ENCODE data around the gene MLPH. TPM values are rescaled to one million over a fixed set of nuclear protein-coding genes. Genes with fewer than 3 reads are reported as not detected.

MLPH gene
- total RNA-seq, 2 experiments from 2014 or later: not detected

- CTCF ChIA-PET: interaction anchor here (2.8 to 3.5 kb wide), 2 partner anchors 22 to 38 kb away, joined by 12 to 18 read pairs; no protein-coding TSS in a partner anchor
- H3K4me3 Mint-ChIP-seq: no peak overlapping the region
- H3K9me3 Mint-ChIP-seq: no peaks in the 10 kb centered on the region
- H3K27me3 Mint-ChIP-seq (ENCODE audit: low read depth): no peaks in the 10 kb centered on the region
- H3K27ac Mint-ChIP-seq: no peak overlapping the region
- intact Hi-C loops (cut with micrococcal nuclease): no loop called here
- H3K4me1 Mint-ChIP-seq (ENCODE audit: low read depth): no peaks in the 10 kb centered on the region
- DNase-seq: no peak
- H3K36me3 Mint-ChIP-seq (ENCODE audit: low read depth): no peaks in the 10 kb centered on the region
These were observed 47.3 kb downstream of the MLPH start for GRCh38 chr2:237534380-237534779.

- H3K9me3 Mint-ChIP-seq: no peaks in the 10 kb centered on the region
- H3K27me3 Mint-ChIP-seq (ENCODE audit: low read depth): no peaks in the 10 kb centered on the region
- CTCF ChIA-PET: interaction anchor here (0.6 to 2.8 kb wide), 2 partner anchors 36 to 100 kb away, joined by 3 to 12 read pairs; no protein-coding TSS in a partner anchor
- H3K4me1 Mint-ChIP-seq (ENCODE audit: low read depth): no peaks in the 10 kb centered on the region
- H3K36me3 Mint-ChIP-seq (ENCODE audit: low read depth): no peaks in the 10 kb centered on the region
- no peak overlapping the region for H3K4me3 Mint-ChIP-seq
- H3K27ac Mint-ChIP-seq: no peak overlapping the region
- no peak for DNase-seq
- intact Hi-C loops (cut with micrococcal nuclease): no loop called here
These were observed 48.5 kb downstream of the MLPH start for GRCh38 chr2:237535385-237536082.

- H3K27me3 Mint-ChIP-seq (ENCODE audit: low read depth): no peaks in the 10 kb centered on the region
- H3K9me3 Mint-ChIP-seq: no peaks in the 10 kb centered on the region
- CTCF ChIA-PET: interaction anchor here (0.6 to 2.8 kb wide), 2 partner anchors 36 to 100 kb away, joined by 3 to 12 read pairs; no protein-coding TSS in a partner anchor
- no peaks in the 10 kb centered on the region for H3K4me1 Mint-ChIP-seq (ENCODE audit: low read depth)
- DNase-seq: no peak
- no peak overlapping the region for H3K4me3 Mint-ChIP-seq
- H3K36me3 Mint-ChIP-seq (ENCODE audit: low read depth): no peaks in the 10 kb centered on the region
- no peak overlapping the region for H3K27ac Mint-ChIP-seq
- intact Hi-C loops (cut with micrococcal nuclease): no loop called here
These were observed 49.0 kb downstream of the MLPH start for GRCh38 chr2:237536083-237536415.

- Mint-ChIP-seq H3K27ac (no peak overlapping the region), H3K9me3 (no peaks in the 10 kb centered on the region), H3K27me3 (ENCODE audit: low read depth) (no peaks in the 10 kb centered on the region), H3K4me1 (ENCODE audit: low read depth) (no peaks in the 10 kb centered on the region), H3K36me3 (ENCODE audit: low read depth) (no peaks in the 10 kb centered on the region), H3K4me3 (no peak overlapping the region)
- intact Hi-C loops (cut with micrococcal nuclease): no loop called here
- CTCF ChIA-PET: no interaction called here
- no peak for DNase-seq
These were observed 49.6 kb downstream of the MLPH start for GRCh38 chr2:237536617-237537016.

GRCh38 chr2:237538001-237538720, 51.1 kb downstream of the MLPH start:
- H3K36me3 Mint-ChIP-seq (ENCODE audit: low read depth): no peaks in the 10 kb centered on the region

GRCh38 chr2:237538901-237539300, 51.9 kb downstream of the MLPH start:
- no peak overlapping the region for H3K4me3 Mint-ChIP-seq
- H3K9me3 Mint-ChIP-seq: no peaks in the 10 kb centered on the region
- no peak for DNase-seq
- no peaks in the 10 kb centered on the region for H3K36me3 Mint-ChIP-seq (ENCODE audit: low read depth)
- no peaks in the 10 kb centered on the region for H3K27me3 Mint-ChIP-seq (ENCODE audit: low read depth)
- intact Hi-C loops (cut with micrococcal nuclease): no loop called here
- H3K4me1 Mint-ChIP-seq (ENCODE audit: low read depth): no peaks in the 10 kb centered on the region
- CTCF ChIA-PET: interaction anchor here (1.9 kb wide), 1 partner anchor 34 kb away, joined by 5 read pairs; no protein-coding TSS in a partner anchor
- no peak overlapping the region for H3K27ac Mint-ChIP-seq

More at GRCh38 chr2:237538001-237538720, 51.1 kb downstream of the MLPH start:
- DNase-seq: no peak
- H3K27ac Mint-ChIP-seq: no peak overlapping the region
- CTCF ChIA-PET: interaction anchor here (0.7 kb wide), 1 partner anchor 158 kb away, joined by 3 read pairs; no protein-coding TSS in a partner anchor
- H3K4me3 Mint-ChIP-seq: no peak overlapping the region
- H3K27me3 Mint-ChIP-seq (ENCODE audit: low read depth): no peaks in the 10 kb centered on the region
- intact Hi-C loops (cut with micrococcal nuclease): no loop called here
- no peaks in the 10 kb centered on the region for H3K4me1 Mint-ChIP-seq (ENCODE audit: low read depth)
- H3K9me3 Mint-ChIP-seq: no peaks in the 10 kb centered on the region

DNA sequence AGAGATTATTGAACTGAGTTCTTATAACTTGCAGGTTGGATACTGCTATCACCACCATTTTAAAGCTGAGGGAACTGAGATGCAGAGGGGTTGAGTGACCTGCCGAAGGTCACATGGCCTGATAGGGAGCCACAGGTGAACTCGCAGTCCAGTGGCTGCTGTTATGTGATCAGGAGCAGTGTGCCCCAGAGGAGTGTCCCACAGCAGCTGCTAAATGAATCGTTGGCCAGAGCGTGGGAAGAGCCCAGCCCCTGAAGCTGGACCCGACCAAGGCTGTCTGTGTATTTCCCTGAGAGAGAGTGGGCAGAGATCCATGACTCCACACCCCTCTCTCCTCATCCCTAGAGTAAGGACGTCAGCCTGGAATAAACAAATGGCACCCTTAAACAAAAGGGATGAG, 52.6 kb downstream of the MLPH start:
- CTCF ChIA-PET: interaction anchor here (1.3 to 1.9 kb wide), 2 partner anchors 28 to 33 kb away, joined by 5 read pairs; no protein-coding TSS in a partner anchor
- no peak overlapping the region for H3K4me3 Mint-ChIP-seq
- DNase-seq: no peak
- H3K9me3 Mint-ChIP-seq: no peaks in the 10 kb centered on the region
- no peak overlapping the region for H3K27ac Mint-ChIP-seq
- H3K4me1 Mint-ChIP-seq (ENCODE audit: low read depth): no peaks in the 10 kb centered on the region
- intact Hi-C loops (cut with micrococcal nuclease): no loop called here
- H3K27me3 Mint-ChIP-seq (ENCODE audit: low read depth): no peaks in the 10 kb centered on the region
- H3K36me3 Mint-ChIP-seq (ENCODE audit: low read depth): no peaks in the 10 kb centered on the region

- no peaks in the 10 kb centered on the region for H3K27me3 Mint-ChIP-seq (ENCODE audit: low read depth)
- no peak overlapping the region for H3K27ac Mint-ChIP-seq
- no peak for DNase-seq
- no peaks in the 10 kb centered on the region for H3K4me1 Mint-ChIP-seq (ENCODE audit: low read depth)
- H3K4me3 Mint-ChIP-seq: no peak overlapping the region
- intact Hi-C loops (cut with micrococcal nuclease): no loop called here
- H3K36me3 Mint-ChIP-seq (ENCODE audit: low read depth): no peaks in the 10 kb centered on the region
- CTCF ChIA-PET: interaction anchor here (1.3 to 1.9 kb wide), 2 partner anchors 28 to 32 kb away, joined by 5 read pairs; no protein-coding TSS in a partner anchor
- H3K9me3 Mint-ChIP-seq: no peaks in the 10 kb centered on the region
These were observed 53.2 kb downstream of the MLPH start for GRCh38 chr2:237540223-237540775.

GRCh38 chr2:237540823-237541222, 53.8 kb downstream of the MLPH start:
- H3K27me3 Mint-ChIP-seq (ENCODE audit: low read depth): no peaks in the 10 kb centered on the region
- H3K27ac Mint-ChIP-seq: no peak overlapping the region
- CTCF ChIA-PET: interaction anchor here (1.3 to 1.9 kb wide), 2 partner anchors 29 to 32 kb away, joined by 5 read pairs; no protein-coding TSS in a partner anchor
- no peak for DNase-seq
- no peaks in the 10 kb centered on the region for H3K9me3 Mint-ChIP-seq
- no peaks in the 10 kb centered on the region for H3K36me3 Mint-ChIP-seq (ENCODE audit: low read depth)
- no peak overlapping the region for H3K4me3 Mint-ChIP-seq
- no peaks in the 10 kb centered on the region for H3K4me1 Mint-ChIP-seq (ENCODE audit: low read depth)
- intact Hi-C loops (cut with micrococcal nuclease): no loop called here

DNA sequence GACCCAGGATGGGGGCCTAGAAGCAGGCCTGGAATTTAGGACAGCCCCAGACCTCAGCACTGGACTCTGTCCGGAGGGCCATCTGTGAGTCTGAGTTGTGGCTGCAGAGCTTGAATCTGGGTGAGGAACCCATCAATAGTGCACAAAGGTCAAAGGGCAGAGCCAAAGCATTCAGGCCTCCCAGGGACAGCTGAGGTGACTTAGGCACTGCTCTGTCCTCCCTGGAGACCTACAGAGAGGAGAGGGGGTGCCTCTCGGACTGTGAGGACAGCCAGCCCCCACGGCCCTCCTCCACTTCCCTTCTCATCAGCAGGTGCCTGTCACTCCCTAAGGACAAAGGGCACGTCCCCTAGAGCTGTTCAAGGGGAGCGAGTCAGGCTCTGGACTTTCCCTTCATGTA, 54.2 kb downstream of the MLPH start:
- no peak for DNase-seq
- Mint-ChIP-seq H3K4me3 (no peak overlapping the region), H3K27me3 (ENCODE audit: low read depth) (no peaks in the 10 kb centered on the region), H3K9me3 (no peaks in the 10 kb centered on the region), H3K27ac (no peak overlapping the region), H3K36me3 (ENCODE audit: low read depth) (no peaks in the 10 kb centered on the region), H3K4me1 (ENCODE audit: low read depth) (no peaks in the 10 kb centered on the region)
- CTCF ChIA-PET: no interaction called here
- intact Hi-C loops (cut with micrococcal nuclease): no loop called here

DNA sequence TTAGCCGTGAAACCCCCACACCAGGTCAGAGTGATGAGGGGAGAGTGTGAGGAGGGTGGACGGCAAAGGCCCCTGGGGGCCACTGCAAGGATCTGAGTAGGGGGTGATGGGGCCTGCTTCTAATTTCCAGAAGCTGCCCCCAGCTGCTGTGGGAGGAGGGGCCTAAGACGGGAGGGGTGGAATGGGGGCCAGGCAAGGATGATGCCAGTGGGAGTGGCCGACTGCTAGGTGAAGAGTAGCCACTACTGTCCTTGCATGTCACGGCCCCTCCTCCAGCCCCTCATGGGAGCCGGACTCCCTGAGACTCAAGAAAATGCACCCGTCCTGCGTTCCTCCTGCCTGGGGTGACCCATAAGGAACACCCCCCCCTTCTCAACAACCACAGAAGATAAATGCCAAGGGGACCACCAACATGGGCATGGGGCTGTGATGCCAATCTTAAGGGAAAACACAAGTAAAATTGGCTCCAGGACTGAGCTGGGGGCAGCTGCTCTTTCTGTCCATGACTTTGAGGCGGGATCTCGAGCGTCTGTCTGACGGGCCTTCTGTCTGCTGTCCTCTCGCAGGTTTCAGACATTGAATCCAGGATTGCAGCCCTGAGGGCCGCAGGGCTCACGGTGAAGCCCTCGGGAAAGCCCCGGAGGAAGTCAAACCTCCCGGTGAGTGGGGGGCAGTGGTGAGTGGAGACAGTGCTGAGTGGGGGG, 55.1 kb downstream of the MLPH start:
- H3K4me1 Mint-ChIP-seq (ENCODE audit: low read depth): no peaks in the 10 kb centered on the region
- CTCF ChIA-PET: no interaction called here

More for the DNA sequence above, 55.1 kb downstream of the MLPH start:
- Mint-ChIP-seq H3K9me3 (no peaks in the 10 kb centered on the region), H3K4me3 (no peak overlapping the region), H3K36me3 (ENCODE audit: low read depth) (no peaks in the 10 kb centered on the region), H3K27me3 (ENCODE audit: low read depth) (no peaks in the 10 kb centered on the region), H3K27ac (no peak overlapping the region)
- no peak for DNase-seq
- intact Hi-C loops (cut with micrococcal nuclease): no loop called here

Data from activated naive CD4-positive, alpha-beta T cell treated with anti-CD3 and anti-CD28 coated beads for 36 hours (primary cell).